ENCODE results near the gene BCAN.
A peak's percentile ranks its signal among the peaks of the same experiment; 100 is the strongest.

Gene BCAN

GRCh38 chr1:156659988-156660751 lies 18.3 kb downstream of the BCAN start:
- DNase-seq (ENCODE audit: low read depth in 2 of 2): peak; percentile 94 to 97

GRCh38 chr1:156660752-156661112 lies 18.8 kb downstream of the BCAN start:
- DNase-seq (ENCODE audit: low read depth in 2 of 2): no peak

- no peak for DNase-seq (ENCODE audit: low read depth in 2 of 2)
Observed at GRCh38 chr1:156662005-156662799, 20.3 kb downstream of the BCAN start.

GRCh38 chr1:156662800-156663055 lies 20.8 kb downstream of the BCAN start:
- no peak for DNase-seq (ENCODE audit: low read depth in 2 of 2)

- DNase-seq (ENCODE audit: low read depth in 2 of 2): no peak
Observed at GRCh38 chr1:156663178-156663577, 21.3 kb downstream of the BCAN start.

GRCh38 chr1:156664046-156664766 lies 22.3 kb downstream of the BCAN start:
- no peak for DNase-seq (ENCODE audit: low read depth in 2 of 2)

- DNase-seq (ENCODE audit: low read depth in 2 of 2): no peak
Observed at GRCh38 chr1:156664767-156665411, 23.0 kb downstream of the BCAN start.

GRCh38 chr1:156665539-156665938 lies 23.6 kb downstream of the BCAN start:
- DNase-seq (ENCODE audit: low read depth in 2 of 2): no peak

- no peak for DNase-seq (ENCODE audit: low read depth in 2 of 2)
Observed at GRCh38 chr1:156666862-156667609, 25.1 kb downstream of the BCAN start.

GRCh38 chr1:156667610-156667967 lies 25.7 kb downstream of the BCAN start:
- no peak for DNase-seq (ENCODE audit: low read depth in 2 of 2)

- no peak for DNase-seq (ENCODE audit: low read depth in 2 of 2)
Observed at GRCh38 chr1:156667968-156668709, 26.2 kb downstream of the BCAN start.

- DNase-seq (ENCODE audit: low read depth in 2 of 2): no peak
Observed at GRCh38 chr1:156668801-156669637, 27.1 kb downstream of the BCAN start.

GRCh38 chr1:156669794-156670193 lies 27.9 kb downstream of the BCAN start:
- no peak for DNase-seq (ENCODE audit: low read depth in 2 of 2)

- DNase-seq (ENCODE audit: low read depth in 2 of 2): no peak
Observed at GRCh38 chr1:156670359-156670758, 28.4 kb downstream of the BCAN start.

- DNase-seq (ENCODE audit: low read depth in 2 of 2): no peak
Observed at GRCh38 chr1:156670791-156671190, 28.9 kb downstream of the BCAN start.

- DNase-seq (ENCODE audit: low read depth in 2 of 2): no peak
Observed at GRCh38 chr1:156671804-156672203, 29.9 kb downstream of the BCAN start.

- no peak for DNase-seq (ENCODE audit: low read depth in 2 of 2)
Observed at GRCh38 chr1:156673387-156674121, 31.6 kb downstream of the BCAN start.

GRCh38 chr1:156675210-156676113 lies 33.5 kb downstream of the BCAN start:
- DNase-seq (ENCODE audit: low read depth in 2 of 2): no peak
